Suprapubic skin (tissue), 3 donors: ENCODE results near the gene C6orf47.

Source experiments
- CTCF ChIP-seq, 2 donors: fragments of 200-600 bp in 1 of 2; fragments of 450-650 bp in 1 of 2; sonication (generic) in 1 of 2; IDR thresholded peaks; one replicate each; pipeline ENCODE4 v1.5.1; 2016 to 2019; ENCODE audit warnings: antibody characterized with exemption in 2 of 2, mild to moderate bottlenecking in 1 of 2, moderate library complexity in 1 of 2
- POLR2AphosphoS5 ChIP-seq, 3 donors: sonication (generic); formaldehyde crosslinking; IDR thresholded peaks; one replicate each; pipeline ENCODE4 v1.6.1; 2017; ENCODE audit warnings: antibody characterized with exemption in 3 of 3

GRCh38 chr6:31689249-31690110 lies 28.9 kb upstream of the C6orf47 start:
- no peak for TF ChIP-seq POLR2AphosphoS5 (IDR thresholded peaks at IDR 0.05)
- TF ChIP-seq CTCF (IDR thresholded peaks at IDR 0.05): no peak
